ENCODE data around the gene OMA1. TPM values are rescaled to one million over a fixed set of nuclear protein-coding genes. Genes with fewer than 3 reads are reported as not detected.

The OMA1 gene
- total RNA-seq, 1 donor from 2014 or later: 2.4 TPM

DNA sequence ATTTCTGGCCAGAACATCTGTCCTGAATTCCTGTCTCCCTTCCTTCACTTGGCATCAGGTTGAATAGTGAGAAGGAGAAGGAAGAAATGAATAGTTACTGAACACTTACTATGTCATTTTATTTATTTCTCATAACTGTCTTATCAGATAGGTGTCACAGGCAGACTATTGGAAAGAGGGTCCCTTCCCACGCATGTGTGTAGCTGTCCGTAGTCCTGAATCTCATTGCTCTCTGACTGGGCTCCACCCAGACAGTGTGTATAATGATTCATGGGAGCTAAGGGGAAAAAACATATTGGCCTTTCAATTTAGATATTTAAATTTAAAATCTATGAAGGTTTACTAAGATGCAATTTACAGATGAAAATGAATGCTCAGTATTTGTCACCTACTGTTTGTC, 86.1 kb downstream of the OMA1 start:
- TF ChIP-seq, protein P1, sequence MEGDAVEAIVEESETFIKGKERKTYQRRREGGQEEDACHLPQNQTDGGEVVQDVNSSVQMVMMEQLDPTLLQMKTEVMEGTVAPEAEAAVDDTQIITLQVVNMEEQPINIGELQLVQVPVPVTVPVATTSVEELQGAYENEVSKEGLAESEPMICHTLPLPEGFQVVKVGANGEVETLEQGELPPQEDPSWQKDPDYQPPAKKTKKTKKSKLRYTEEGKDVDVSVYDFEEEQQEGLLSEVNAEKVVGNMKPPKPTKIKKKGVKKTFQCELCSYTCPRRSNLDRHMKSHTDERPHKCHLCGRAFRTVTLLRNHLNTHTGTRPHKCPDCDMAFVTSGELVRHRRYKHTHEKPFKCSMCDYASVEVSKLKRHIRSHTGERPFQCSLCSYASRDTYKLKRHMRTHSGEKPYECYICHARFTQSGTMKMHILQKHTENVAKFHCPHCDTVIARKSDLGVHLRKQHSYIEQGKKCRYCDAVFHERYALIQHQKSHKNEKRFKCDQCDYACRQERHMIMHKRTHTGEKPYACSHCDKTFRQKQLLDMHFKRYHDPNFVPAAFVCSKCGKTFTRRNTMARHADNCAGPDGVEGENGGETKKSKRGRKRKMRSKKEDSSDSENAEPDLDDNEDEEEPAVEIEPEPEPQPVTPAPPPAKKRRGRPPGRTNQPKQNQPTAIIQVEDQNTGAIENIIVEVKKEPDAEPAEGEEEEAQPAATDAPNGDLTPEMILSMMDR (IDR thresholded peaks at IDR 0.05): no peak
- Histone ChIP-seq H3K27me3 (no peaks in the 10 kb centered on the region), H3K4me3 (no peak overlapping the region), H3K27ac (no peak overlapping the region), H3K4me1 (no peaks in the 10 kb centered on the region), H3K9me3 (no peaks in the 10 kb centered on the region), H3K36me3 (no peaks in the 10 kb centered on the region)
- intact Hi-C loops (cut with DNase I): no loop called here
- no peak for DNase-seq (ENCODE audit: low spot score in 2 of 2)

DNA sequence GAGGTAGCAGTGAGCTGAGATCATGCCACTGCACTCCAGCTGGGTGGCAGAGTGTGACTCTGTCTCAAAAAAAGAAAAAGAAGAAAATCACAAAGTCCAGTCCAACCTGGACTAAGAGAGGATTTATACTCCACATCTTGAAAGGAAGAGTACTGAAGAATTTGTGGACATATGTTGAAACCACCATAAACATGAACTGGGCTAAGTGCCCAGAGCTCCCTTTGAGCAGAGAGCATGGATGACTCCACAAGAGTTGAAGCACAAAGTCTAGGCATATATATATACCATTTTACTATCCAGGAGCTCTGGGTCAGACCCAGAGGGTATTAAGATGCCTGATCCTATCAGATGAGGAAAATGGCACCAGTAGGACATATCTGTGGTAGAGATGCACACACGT, 86.6 kb downstream of the OMA1 start:
- Histone ChIP-seq H3K4me1 (no peaks in the 10 kb centered on the region), H3K9me3 (no peaks in the 10 kb centered on the region), H3K27me3 (no peaks in the 10 kb centered on the region), H3K4me3 (no peak overlapping the region), H3K36me3 (no peaks in the 10 kb centered on the region), H3K27ac (no peak overlapping the region)
- intact Hi-C loops (cut with DNase I): no loop called here
- TF ChIP-seq, protein P1 (IDR thresholded peaks at IDR 0.05): no peak
- DNase-seq (ENCODE audit: low spot score in 2 of 2): no peak

DNA sequence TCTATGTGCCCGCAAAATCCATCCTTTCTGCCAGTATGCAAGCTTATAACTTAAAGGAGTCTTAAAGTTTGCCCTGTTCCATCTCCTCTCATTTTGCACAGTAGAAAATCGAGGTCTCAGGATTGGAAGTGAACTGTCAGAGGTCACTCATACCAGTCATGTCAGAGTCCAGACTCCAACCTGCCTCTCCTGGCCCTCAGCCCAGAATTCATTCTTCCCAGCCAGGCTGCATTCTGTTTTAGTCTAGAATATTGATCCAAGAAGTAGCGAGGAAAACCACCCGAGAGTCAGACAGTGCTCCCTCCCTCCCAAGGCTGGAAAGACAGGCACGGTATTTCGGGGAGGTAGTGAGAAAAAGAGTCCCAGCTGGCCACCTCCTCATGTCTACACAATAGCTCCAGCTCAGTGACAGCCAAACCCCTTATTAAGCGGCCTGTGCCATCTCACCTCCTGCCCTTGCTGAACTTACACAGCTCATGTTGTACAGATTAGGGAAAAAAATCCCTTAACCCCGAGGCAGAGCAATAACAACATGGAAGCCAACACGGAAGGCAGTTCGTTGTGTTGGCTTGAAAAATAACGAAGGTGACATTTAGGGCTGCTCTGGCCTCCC, 89.4 kb downstream of the OMA1 start:
- H3K27me3 ChIP-seq: no peaks in the 10 kb centered on the region
- no peaks in the 10 kb centered on the region for H3K9me3 ChIP-seq
- TF ChIP-seq, protein P1 (IDR thresholded peaks at IDR 0.05): no peak
- no peaks in the 10 kb centered on the region for H3K4me1 ChIP-seq
- no peak overlapping the region for H3K27ac ChIP-seq
- no peak overlapping the region for H3K4me3 ChIP-seq
- intact Hi-C loops (cut with DNase I): no loop called here
- DNase-seq (ENCODE audit: low spot score in 2 of 2): no peak
- H3K36me3 ChIP-seq: no peaks in the 10 kb centered on the region

DNA sequence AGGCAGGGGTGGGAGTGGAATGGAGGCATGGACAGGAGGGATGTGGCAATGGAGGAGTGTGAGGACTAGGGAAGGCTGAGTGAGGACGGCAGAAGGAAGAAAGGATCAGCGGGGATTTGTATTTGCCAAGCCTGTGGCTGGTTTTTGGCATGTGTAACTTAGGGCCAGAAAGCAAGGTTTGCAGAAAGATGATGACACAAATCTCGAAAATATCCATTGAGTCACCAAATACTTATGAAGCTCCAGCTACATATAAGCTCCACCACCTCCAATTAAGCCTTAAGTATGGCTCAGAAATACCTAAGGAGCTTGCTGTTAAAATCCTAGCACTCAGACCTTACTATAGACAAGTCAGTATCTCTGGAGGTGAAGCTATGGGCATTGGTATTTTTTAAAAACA, 90.1 kb downstream of the OMA1 start:
- no peaks in the 10 kb centered on the region for H3K27me3 ChIP-seq
- no peak overlapping the region for H3K4me3 ChIP-seq
- no peaks in the 10 kb centered on the region for H3K36me3 ChIP-seq
- H3K4me1 ChIP-seq: no peaks in the 10 kb centered on the region
- H3K27ac ChIP-seq: no peak overlapping the region
- intact Hi-C loops (cut with DNase I): no loop called here
- H3K9me3 ChIP-seq: no peaks in the 10 kb centered on the region
- TF ChIP-seq, protein P1 (IDR thresholded peaks at IDR 0.05): no peak
- no peak for DNase-seq (ENCODE audit: low spot score in 2 of 2)

DNA sequence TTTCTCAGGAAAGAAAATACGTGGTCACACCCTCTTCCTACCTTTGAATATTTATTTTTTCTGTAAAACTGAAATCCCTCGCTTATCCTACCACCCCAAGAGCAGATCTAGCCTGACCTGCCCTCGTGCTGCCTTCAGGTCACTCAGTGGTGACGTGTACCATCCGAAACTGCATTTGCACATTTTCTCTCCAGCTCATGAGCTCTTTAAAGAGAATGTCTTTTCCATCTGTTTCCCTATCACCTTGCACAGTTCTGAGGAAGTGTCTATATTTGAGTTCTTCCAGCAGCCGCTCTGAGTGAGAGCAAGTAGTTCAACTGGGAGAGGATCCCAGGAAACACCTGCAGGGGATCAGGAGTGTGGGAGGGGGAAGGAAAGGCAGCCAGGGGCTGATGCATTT, 91.7 kb downstream of the OMA1 start:
- no peaks in the 10 kb centered on the region for H3K36me3 ChIP-seq
- TF ChIP-seq, protein P1 (IDR thresholded peaks at IDR 0.05): no peak
- no peak overlapping the region for H3K27ac ChIP-seq
- DNase-seq (ENCODE audit: low spot score in 2 of 2): no peak
- intact Hi-C loops (cut with DNase I): no loop called here
- H3K27me3 ChIP-seq: no peaks in the 10 kb centered on the region
- no peaks in the 10 kb centered on the region for H3K9me3 ChIP-seq
- H3K4me3 ChIP-seq: no peak overlapping the region
- no peaks in the 10 kb centered on the region for H3K4me1 ChIP-seq

DNA sequence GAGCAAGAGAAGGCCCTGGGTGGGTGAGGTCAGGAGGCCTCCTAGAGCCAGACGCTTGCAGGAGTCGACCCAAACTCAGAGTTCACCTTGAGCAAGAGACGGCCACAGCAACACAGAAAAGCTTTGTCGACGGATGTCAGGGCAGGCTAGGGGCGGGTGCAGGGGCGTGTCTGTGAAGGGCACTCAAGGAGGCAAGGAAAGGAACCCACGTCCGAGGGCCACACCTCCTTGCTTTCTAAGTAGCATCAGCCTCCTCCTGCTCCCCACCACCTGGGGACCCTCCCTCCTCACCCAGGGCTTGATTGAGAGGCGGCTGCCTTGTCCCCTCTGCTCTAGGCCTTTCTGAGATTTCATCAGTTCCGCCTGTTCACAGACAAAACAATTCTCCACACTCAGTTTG, 92.1 kb downstream of the OMA1 start:
- Histone ChIP-seq H3K27me3 (no peaks in the 10 kb centered on the region), H3K9me3 (no peaks in the 10 kb centered on the region), H3K4me3 (no peak overlapping the region), H3K36me3 (no peaks in the 10 kb centered on the region), H3K4me1 (no peaks in the 10 kb centered on the region), H3K27ac (no peak overlapping the region)
- TF ChIP-seq, protein P1 (IDR thresholded peaks at IDR 0.05): no peak
- intact Hi-C loops (cut with DNase I): no loop called here
- no peak for DNase-seq (ENCODE audit: low spot score in 2 of 2)

All from ascending aorta (tissue), 2 donors.